T1000 (cell line): ENCODE measurements around the gene SAMM50.

ENCODE experiments used
- DNase-seq: peaks from one replicate; lab custom pipeline; 2025; ENCODE audit warnings: mixed read lengths; lab: John Stamatoyannopoulos, UW

Gene SAMM50

GRCh38 chr22:43976861-43977795, 21.9 kb downstream of the SAMM50 start:
- no peak for DNase-seq

- DNase-seq = no peak
Observed at GRCh38 chr22:43978558-43978957, 23.3 kb downstream of the SAMM50 start.

- no peak for DNase-seq
Observed at GRCh38 chr22:43980579-43980978, 25.3 kb downstream of the SAMM50 start.

- no peak for DNase-seq
Observed at GRCh38 chr22:43980996-43981395, 25.8 kb downstream of the SAMM50 start.

GRCh38 chr22:43983808-43984207, 28.6 kb downstream of the SAMM50 start:
- no peak for DNase-seq

- DNase-seq = no peak
Observed at GRCh38 chr22:43985532-43985931, 30.3 kb downstream of the SAMM50 start.

GRCh38 chr22:43988116-43988820, 33.0 kb downstream of the SAMM50 start:
- no peak for DNase-seq

- DNase-seq = no peak
Observed at GRCh38 chr22:43988960-43989359, 33.7 kb downstream of the SAMM50 start.

GRCh38 chr22:43990044-43990443, 34.8 kb downstream of the SAMM50 start:
- no peak for DNase-seq

GRCh38 chr22:43991316-43992020, 36.2 kb downstream of the SAMM50 start:
- DNase-seq = no peak

- peak; percentile 7 for DNase-seq
Observed at GRCh38 chr22:43992331-43992821, 37.1 kb downstream of the SAMM50 start.

GRCh38 chr22:43993072-43993760, 38.0 kb downstream of the SAMM50 start:
- peak; percentile 23 for DNase-seq

GRCh38 chr22:43994006-43994405, 38.8 kb downstream of the SAMM50 start:
- DNase-seq = no peak

- no peak for DNase-seq
Observed at GRCh38 chr22:43994416-43994815, 39.2 kb downstream of the SAMM50 start.

GRCh38 chr22:43995057-43995685, 39.9 kb downstream of the SAMM50 start:
- no peak for DNase-seq

- DNase-seq = no peak
Observed at GRCh38 chr22:43995798-43996169, 40.5 kb downstream of the SAMM50 start.

- DNase-seq = no peak
Observed at GRCh38 chr22:43996170-43996980, 41.1 kb downstream of the SAMM50 start.

- DNase-seq = no peak
Observed at GRCh38 chr22:43996981-43997265, 41.7 kb downstream of the SAMM50 start.

GRCh38 chr22:43998679-43999264, 43.5 kb downstream of the SAMM50 start:
- no peak for DNase-seq

GRCh38 chr22:43999378-43999777, 44.1 kb downstream of the SAMM50 start:
- DNase-seq = no peak
